K562 (cell line): Measurements from ENCODE around the gene SH3GLB2. TPM values are rescaled to one million over a fixed set of nuclear protein-coding genes. Genes with fewer than 3 reads are reported as not detected.
A peak's percentile ranks its signal among the peaks of the same experiment; 100 is the strongest.

Source experiments
- ATAC-seq: fragments of 200-7000 bp; cut with Tn5 transposase; 3 replicates; pipeline ENCODE4 v1.9.1; 2020; ENCODE audit warnings: moderate library complexity
- BruUV-seq: library from RNA; stranded (reverse); fragments of 400-500 nt; replicated peaks from 2 replicates; lab custom pipeline; 2021; lab: Mats Ljungman, UMichigan
- CTCF ChIA-PET: fragments of 300-600 bp; formaldehyde crosslinking; extraction: SDS; loops from one replicate; lab custom pipeline; 2021; ENCODE audit warnings: low intra/inter-chr PET ratio; lab: Yijun Ruan, JAX
- POLR2A ChIA-PET: fragments of 300-600, 350-650 bp; sonication (Branson Sonifier 250); formaldehyde crosslinking; extraction: SDS; loops from one replicate; lab custom pipeline; 2021; ENCODE audit warnings: antibody characterized with exemption, inconsistent platforms; lab: Yijun Ruan, JAX
- DNase-seq, 4 experiments: peaks; one replicate each; pipeline versions ENCODE4 v3.0.0 to v3.0.0-alpha.2; 2011 to 2018; ENCODE audit warnings: low spot score in 3 of 4, mixed read lengths in 3 of 4; ENCODE audit errors: extremely low read depth in 1 of 4
- FAIRE-seq: peaks from 2 replicates; lab custom pipeline; 2011; peaks lifted over from hg19 to GRCh38; lab: Jason Lieb, UNC
- H2AFZ ChIP-seq: 2 replicates; pipeline ENCODE4 v1.6.0; 2011; ENCODE audit warnings: low read depth, low read length, control low read depth, inconsistent platforms
- H3K27ac ChIP-seq: fragments of 200-600 bp; 3 replicates; pipeline ENCODE4 v1.8.0; 2011; ENCODE audit warnings: low read depth, mild to moderate bottlenecking, control low read depth, inconsistent platforms, low read length, moderate library complexity, mixed read lengths; ENCODE audit errors: extremely low read depth
- H3K27me3 ChIP-seq, 2 experiments: fragments of 300-600 bp in 1 of 2; 2 replicates in 1 of 2; 3 replicates in 1 of 2; pipeline versions ENCODE4 v1.6.0 to v1.8.0; 2011; ENCODE audit warnings: inconsistent platforms in 2 of 2, low read length in 2 of 2, mild to moderate bottlenecking in 1 of 2, mixed read lengths in 1 of 2, moderate library complexity in 1 of 2; ENCODE audit not compliant: control insufficient read depth in 2 of 2, insufficient read depth in 2 of 2
- H3K36me3 ChIP-seq: fragments of 300-600 bp; 3 replicates; pipeline ENCODE4 v1.8.0; 2011; ENCODE audit warnings: mild to moderate bottlenecking, low read length, inconsistent platforms; ENCODE audit not compliant: control insufficient read depth, insufficient read depth
- H3K4me1 ChIP-seq, 2 experiments: fragments of 200-600 bp in 1 of 2; replicated peaks in 1 of 2; 2 replicates in 1 of 2; 3 replicates in 1 of 2; pipeline versions ENCODE4 v1.5.1 to v1.8.0; 2011; ENCODE audit warnings: inconsistent platforms in 2 of 2, low read length in 2 of 2, mild to moderate bottlenecking in 1 of 2, mixed read lengths in 1 of 2, moderate library complexity in 1 of 2; ENCODE audit not compliant: control insufficient read depth in 2 of 2, insufficient read depth in 2 of 2
- H3K4me2 ChIP-seq: 2 replicates; pipeline ENCODE4 v1.6.1; 2011; ENCODE audit warnings: low read length, control low read depth, inconsistent platforms, mixed read lengths; ENCODE audit not compliant: insufficient read depth
- H3K4me3 ChIP-seq: fragments of 200-600 bp; sonication (generic), shearing (Covaris generic); 2 replicates; pipeline ENCODE4 v1.5.1; 2016; ENCODE audit warnings: control low read depth, inconsistent platforms
- H3K79me2 ChIP-seq: fragments of 200-600 bp; 3 replicates; pipeline ENCODE4 v1.8.0; 2011; ENCODE audit warnings: low read length, inconsistent platforms; ENCODE audit not compliant: control insufficient read depth, insufficient read depth
- H3K9ac ChIP-seq, 2 experiments: 2 replicates each; pipeline versions ENCODE4 v1.6.0 to v1.6.1; 2011; ENCODE audit warnings: low read depth in 2 of 2, low read length in 2 of 2, control low read depth in 1 of 2, inconsistent platforms in 1 of 2, mild to moderate bottlenecking in 1 of 2, mixed read lengths in 1 of 2; ENCODE audit not compliant: insufficient read depth in 1 of 2
- H3K9me1 ChIP-seq: one replicate; pipeline ENCODE4 v1.6.0; 2011; ENCODE audit warnings: inconsistent platforms, mild to moderate bottlenecking, low read length, moderate library complexity; ENCODE audit not compliant: control insufficient read depth, insufficient read depth
- H3K9me3 ChIP-seq: replicated peaks from 2 replicates; pipeline ENCODE4 v1.5.1; 2011; ENCODE audit warnings: low read depth, low read length, inconsistent platforms; ENCODE audit not compliant: control insufficient read depth, insufficient read depth
- H4K20me1 ChIP-seq: replicated peaks from 2 replicates; pipeline ENCODE4 v1.6.1; 2011; ENCODE audit warnings: low read length, inconsistent platforms, mixed read lengths; ENCODE audit not compliant: control insufficient read depth, insufficient read depth
- ATF6 ChIP-seq: sonication (generic); formaldehyde crosslinking; IDR thresholded peaks from 2 replicates; pipeline ENCODE4 v1.4.0; 2020; ENCODE audit warnings: mild to moderate bottlenecking, missing genetic modification reagents
- RBM25 ChIP-seq: fragments of 200-400 bp; formaldehyde crosslinking; IDR thresholded peaks from 2 replicates; pipeline ENCODE4 v1.6.1; 2018; ENCODE audit warnings: low read length, low read depth, moderate library complexity; ENCODE audit not compliant: severe bottlenecking
- WGBS: fragments of 100-300 bp; shearing (Covaris generic); methylation state at CpG from one replicate; pipeline ENCODE4 v1.1.6; 2016; ENCODE audit warnings: low coverage, mixed read lengths; ENCODE audit not compliant: insufficient coverage; ENCODE audit errors: missing lambda C conversion rate; 5-methylcytosine and 5-hydroxymethylcytosine counted together
- in situ Hi-C: fragments of 300-500 bp; cut with MboI; formaldehyde crosslinking; loops from 4 replicates; pipeline ENCODE4 v1.15.0; 2018; ENCODE audit warnings: inconsistent platforms, mixed read lengths
- intact Hi-C: fragments of 100-400 bp; cut with micrococcal nuclease; formaldehyde crosslinking; loops from 2 replicates; pipeline ENCODE4 v1.14.2; 2022
- polyA plus RNA-seq, 8 experiments: library from polyadenylated mRNA; depleted of rRNA in 4 of 8; stranded (reverse) in 5 of 8; unstranded in 3 of 8; fragments of >200 nt; fragmentation: Nextera tagmentation in 2 of 8; fragmentation: Illumina TruSeq in 1 of 8; extraction: Ambion mirVana in 2 of 8; extraction: Trizol in 1 of 8; gene quantifications; 2 replicates each; pipeline versions ENCODE4 v1.2.1 to v1.2.3, GENCODE V29; 2011 to 2014; ENCODE audit warnings: inconsistent platforms in 1 of 8, missing spikeins in 1 of 8
- total RNA-seq, 7 experiments: library from RNA; depleted of rRNA in 6 of 7; stranded (reverse); fragments of >200 nt in 6 of 7; fragmentation: Illumina TruSeq in 2 of 7; extraction: Trizol in 2 of 7; gene quantifications; 2 replicates each; pipeline versions ENCODE4 v1.2.1 to v1.2.3, GENCODE V29; 2011 to 2021; ENCODE audit warnings: low replicate concordance in 1 of 7

Gene SH3GLB2
- total and polyA plus RNA-seq, 9 of the 15 experiments (the other 6 are each of a cell fraction or from before 2014, with no cell fraction given): 0.20 to 118 (median 58.8) TPM

- no peak for FAIRE-seq
- H3K27ac ChIP-seq: no peak overlapping the region
Measured at GRCh38 chr9:129053020-129053419, 24.9 kb upstream of the SH3GLB2 start.

More at GRCh38 chr9:129053020-129053419, 24.9 kb upstream of the SH3GLB2 start:
- H3K9me1 ChIP-seq: no peaks in the 10 kb centered on the region
- CTCF ChIA-PET: no interaction called here
- TSS peak; percentile 21 for BruUV-seq
- H3K4me3 ChIP-seq: no peak overlapping the region
- H2AFZ ChIP-seq: no peak overlapping the region
- intact Hi-C loops: no loop called here
- H3K79me2 ChIP-seq: no peaks in the 10 kb centered on the region
- peaks cover 62% of the 10 kb centered on the region; the same call in 2 of the 3 replicates for H3K36me3 ChIP-seq
- no peaks in the 10 kb centered on the region for H3K9me3 ChIP-seq
- POLR2A ChIA-PET: interaction anchor here (0.6 to 1.6 kb wide), 2 partner anchors 15 to 405 kb away, joined by 4 to 5 read pairs; no protein-coding TSS in a partner anchor
- H4K20me1 ChIP-seq: 0 out of 2 replicates have a peak, but pooled peaks cover 3% of the 10 kb centered on the region
- no peak overlapping the region for H3K4me2 ChIP-seq
- TF ChIP-seq ATF6 (no peak), RBM25 (peak; percentile 37)
- H3K9ac ChIP-seq: no peak overlapping the region
- in situ Hi-C loops: no loop called here
- no peaks in the 10 kb centered on the region; a peak in 2 of 5 replicates for H3K4me1 ChIP-seq
- ATAC-seq: no peak
- DNase-seq: peak in 1 of 4 experiments; percentile 8
- WGBS: 88% methylated on average over 5 of the region's 6 CpGs
- H3K27me3 ChIP-seq: no peaks in the 10 kb centered on the region
